Endothelial cell of umbilical vein (primary cell): Measurements from ENCODE around the gene CCDC171.

Experiments used
- EZH2 ChIP-seq: IDR thresholded peaks from 2 replicates; pipeline ENCODE4 v1.6.1; 2012; ENCODE audit warnings: borderline replicate concordance, low read depth, mild to moderate bottlenecking, moderate library complexity, low read length, inconsistent platforms; ENCODE audit not compliant: severe bottlenecking
- POLR2A ChIP-seq: IDR thresholded peaks from 2 replicates; pipeline ENCODE4 v1.6.1; 2012; ENCODE audit warnings: low read depth, mild to moderate bottlenecking, control low read depth, low read length

- TF ChIP-seq POLR2A (no peak), EZH2 (no peak)
These were observed 271.5 kb downstream of the CCDC171 start for GRCh38 chr9:15824310-15824709.
